Adrenal gland (tissue), 5 donors: Measurements from ENCODE around the gene XYLT2.

Source experiments
- POLR2A ChIP-seq, 2 donors: fragments of 450-650 bp; IDR thresholded peaks; one replicate each; pipeline ENCODE4 v1.6.1; 2017; ENCODE audit warnings: antibody characterized with exemption in 2 of 2, mild to moderate bottlenecking in 2 of 2, moderate library complexity in 1 of 2
- TF ChIP-seq, protein P1 (sequence below), 6 experiments: fragments of 450-650 bp in 4 of 6; fragments of 200-600 bp in 2 of 6; sonication (generic) in 1 of 6; IDR thresholded peaks; 1 replicate in 5 of 6; 2 replicates in 1 of 6; pipeline versions ENCODE4 v1.5.1 to v1.8.0; 2016 to 2021; ENCODE audit warnings: antibody characterized with exemption in 6 of 6, mild to moderate bottlenecking in 2 of 6, moderate library complexity in 1 of 6
- donor health status: DM: no; HTN: no; CAD: no.

DNA sequence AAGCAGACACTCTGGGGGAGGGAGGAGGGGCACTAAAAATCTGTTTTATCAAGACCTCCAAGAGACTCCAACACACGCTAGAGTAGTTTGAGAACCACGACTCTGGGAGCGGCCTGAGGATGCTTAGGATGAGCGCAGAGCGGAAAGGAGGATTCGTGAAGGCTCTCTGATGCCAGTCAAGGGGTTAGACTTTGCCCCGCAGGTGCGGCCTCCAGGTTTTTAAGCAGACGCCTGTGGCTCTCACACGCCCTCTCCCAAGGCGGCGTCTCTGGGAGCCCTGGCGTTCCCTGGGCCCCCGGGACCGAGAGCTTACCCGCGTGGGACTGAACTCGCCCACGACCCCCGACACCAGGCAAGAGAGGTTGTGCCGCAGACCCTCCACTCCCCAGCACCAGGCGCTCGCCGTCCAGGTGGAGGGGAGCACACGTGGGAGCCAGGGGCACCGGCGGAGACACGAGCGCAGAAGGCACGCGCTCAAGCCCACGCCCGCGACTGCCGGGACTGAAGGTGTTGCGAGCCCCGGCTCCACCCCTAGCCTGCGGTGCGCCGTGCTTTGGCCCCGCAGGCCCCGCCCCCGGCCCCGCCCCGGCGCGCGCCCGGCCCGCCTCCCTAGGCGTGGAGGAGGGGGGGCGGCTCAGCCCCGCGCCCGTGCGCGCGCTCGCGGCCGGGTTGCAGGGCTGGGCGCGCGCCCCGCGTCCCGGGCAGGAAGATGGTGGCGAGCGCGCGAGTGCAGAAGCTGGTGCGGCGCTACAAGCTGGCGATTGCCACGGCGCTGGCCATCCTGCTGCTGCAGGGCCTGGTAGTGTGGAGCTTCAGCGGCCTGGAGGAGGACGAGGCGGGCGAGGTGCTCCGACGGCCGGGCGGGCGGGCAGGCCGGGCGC is at the start of gene XYLT2:
- TF ChIP-seq, protein P1, sequence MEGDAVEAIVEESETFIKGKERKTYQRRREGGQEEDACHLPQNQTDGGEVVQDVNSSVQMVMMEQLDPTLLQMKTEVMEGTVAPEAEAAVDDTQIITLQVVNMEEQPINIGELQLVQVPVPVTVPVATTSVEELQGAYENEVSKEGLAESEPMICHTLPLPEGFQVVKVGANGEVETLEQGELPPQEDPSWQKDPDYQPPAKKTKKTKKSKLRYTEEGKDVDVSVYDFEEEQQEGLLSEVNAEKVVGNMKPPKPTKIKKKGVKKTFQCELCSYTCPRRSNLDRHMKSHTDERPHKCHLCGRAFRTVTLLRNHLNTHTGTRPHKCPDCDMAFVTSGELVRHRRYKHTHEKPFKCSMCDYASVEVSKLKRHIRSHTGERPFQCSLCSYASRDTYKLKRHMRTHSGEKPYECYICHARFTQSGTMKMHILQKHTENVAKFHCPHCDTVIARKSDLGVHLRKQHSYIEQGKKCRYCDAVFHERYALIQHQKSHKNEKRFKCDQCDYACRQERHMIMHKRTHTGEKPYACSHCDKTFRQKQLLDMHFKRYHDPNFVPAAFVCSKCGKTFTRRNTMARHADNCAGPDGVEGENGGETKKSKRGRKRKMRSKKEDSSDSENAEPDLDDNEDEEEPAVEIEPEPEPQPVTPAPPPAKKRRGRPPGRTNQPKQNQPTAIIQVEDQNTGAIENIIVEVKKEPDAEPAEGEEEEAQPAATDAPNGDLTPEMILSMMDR (IDR thresholded peaks at IDR 0.05): no peak
- TF ChIP-seq POLR2A (IDR thresholded peaks at IDR 0.05): peak in 1 of 2 donors; percentile 49
